Nephron progenitor cell (in vitro differentiated cells): ENCODE measurements around the gene NT5DC3.

Experiments
- DNase-seq: peaks from one replicate; pipeline ENCODE4 v3.0.0; 2021
- H3K27ac Mint-ChIP-seq: 2 replicates; pipeline ENCODE4 v1.8.0; 2021; ENCODE audit warnings: mild to moderate bottlenecking, moderate library complexity, mixed read lengths
- H3K27me3 Mint-ChIP-seq: 2 replicates; pipeline ENCODE4 v1.8.0; 2021; ENCODE audit warnings: mild to moderate bottlenecking, low read depth, mixed read lengths; ENCODE audit not compliant: poor library complexity
- H3K36me3 Mint-ChIP-seq: 2 replicates; pipeline ENCODE4 v1.8.0; 2021; ENCODE audit warnings: low read depth, mixed read lengths
- H3K4me1 Mint-ChIP-seq: 2 replicates; pipeline ENCODE4 v1.8.0; 2021; ENCODE audit warnings: mixed read lengths
- H3K4me3 Mint-ChIP-seq: 2 replicates; pipeline ENCODE4 v1.8.0; 2021; ENCODE audit warnings: mild to moderate bottlenecking, moderate library complexity, mixed read lengths
- H3K9me3 Mint-ChIP-seq: 2 replicates; pipeline ENCODE4 v1.8.0; 2021; ENCODE audit warnings: mild to moderate bottlenecking, moderate library complexity, mixed read lengths
- TF ChIP-seq, protein P1 (sequence below): fragments of 200-600 bp; sonication (generic); IDR thresholded peaks from 2 replicates; pipeline ENCODE4 v1.5.0; 2021; ENCODE audit warnings: antibody characterized with exemption

The NT5DC3 gene

DNA sequence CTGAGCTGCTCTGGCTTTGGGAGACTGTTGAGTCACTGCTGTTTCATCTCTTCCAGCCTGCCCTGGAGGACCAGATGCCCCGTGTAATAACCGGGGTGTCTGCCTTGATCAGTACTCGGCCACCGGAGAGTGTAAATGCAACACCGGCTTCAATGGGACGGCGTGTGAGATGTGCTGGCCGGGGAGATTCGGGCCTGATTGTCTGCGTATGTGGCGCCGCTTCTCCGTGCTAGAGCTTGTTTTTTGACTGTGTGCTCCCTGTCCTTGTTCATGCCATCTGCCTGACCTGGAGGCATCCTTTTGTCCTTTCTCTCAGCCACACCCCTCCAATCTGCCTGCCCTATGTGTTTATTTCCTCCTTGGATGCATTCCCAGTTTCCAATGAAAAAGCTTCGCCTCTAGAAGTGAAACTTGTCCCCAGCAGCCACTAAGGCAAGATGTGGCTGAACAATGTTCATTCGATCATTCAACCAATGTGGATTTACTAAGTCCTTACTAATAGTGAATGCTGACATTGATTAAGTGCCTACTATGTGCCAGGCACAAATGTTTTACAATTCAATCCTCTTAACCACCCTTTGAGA is 98.6 kb downstream of the NT5DC3 start:
- Mint-ChIP-seq H3K27me3 (no peaks in the 10 kb centered on the region), H3K4me3 (no peak overlapping the region), H3K9me3 (no peaks in the 10 kb centered on the region), H3K27ac (no peak overlapping the region), H3K4me1 (peaks cover 6% of the 10 kb centered on the region), H3K36me3 (no peaks in the 10 kb centered on the region)
- TF ChIP-seq, protein P1, sequence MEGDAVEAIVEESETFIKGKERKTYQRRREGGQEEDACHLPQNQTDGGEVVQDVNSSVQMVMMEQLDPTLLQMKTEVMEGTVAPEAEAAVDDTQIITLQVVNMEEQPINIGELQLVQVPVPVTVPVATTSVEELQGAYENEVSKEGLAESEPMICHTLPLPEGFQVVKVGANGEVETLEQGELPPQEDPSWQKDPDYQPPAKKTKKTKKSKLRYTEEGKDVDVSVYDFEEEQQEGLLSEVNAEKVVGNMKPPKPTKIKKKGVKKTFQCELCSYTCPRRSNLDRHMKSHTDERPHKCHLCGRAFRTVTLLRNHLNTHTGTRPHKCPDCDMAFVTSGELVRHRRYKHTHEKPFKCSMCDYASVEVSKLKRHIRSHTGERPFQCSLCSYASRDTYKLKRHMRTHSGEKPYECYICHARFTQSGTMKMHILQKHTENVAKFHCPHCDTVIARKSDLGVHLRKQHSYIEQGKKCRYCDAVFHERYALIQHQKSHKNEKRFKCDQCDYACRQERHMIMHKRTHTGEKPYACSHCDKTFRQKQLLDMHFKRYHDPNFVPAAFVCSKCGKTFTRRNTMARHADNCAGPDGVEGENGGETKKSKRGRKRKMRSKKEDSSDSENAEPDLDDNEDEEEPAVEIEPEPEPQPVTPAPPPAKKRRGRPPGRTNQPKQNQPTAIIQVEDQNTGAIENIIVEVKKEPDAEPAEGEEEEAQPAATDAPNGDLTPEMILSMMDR = no peak
- no peak for DNase-seq

DNA sequence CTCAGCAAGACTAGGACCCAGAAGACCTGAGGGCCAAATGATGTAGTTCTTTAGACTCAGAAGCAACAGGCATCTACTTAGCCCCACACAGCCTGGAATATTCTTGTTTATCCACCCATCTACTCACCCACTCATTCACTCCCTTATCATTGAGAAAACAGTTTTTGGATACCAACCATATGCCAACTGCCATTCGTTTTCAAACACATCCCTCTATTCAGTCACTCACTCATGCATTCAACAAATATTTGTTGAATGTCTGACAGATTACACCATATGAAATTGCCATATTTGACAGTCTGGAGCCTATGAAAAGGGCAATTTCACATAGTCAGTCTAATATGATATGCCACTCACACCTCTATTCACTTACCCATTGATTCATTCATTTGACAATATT is 103.2 kb downstream of the NT5DC3 start:
- no peaks in the 10 kb centered on the region for H3K36me3 Mint-ChIP-seq
- H3K9me3 Mint-ChIP-seq = no peaks in the 10 kb centered on the region
- no peaks in the 10 kb centered on the region for H3K4me1 Mint-ChIP-seq
- no peak overlapping the region for H3K27ac Mint-ChIP-seq
- H3K4me3 Mint-ChIP-seq = no peak overlapping the region
- H3K27me3 Mint-ChIP-seq = peaks cover 12% of the 10 kb centered on the region
- DNase-seq = no peak
- TF ChIP-seq, protein P1 = no peak

DNA sequence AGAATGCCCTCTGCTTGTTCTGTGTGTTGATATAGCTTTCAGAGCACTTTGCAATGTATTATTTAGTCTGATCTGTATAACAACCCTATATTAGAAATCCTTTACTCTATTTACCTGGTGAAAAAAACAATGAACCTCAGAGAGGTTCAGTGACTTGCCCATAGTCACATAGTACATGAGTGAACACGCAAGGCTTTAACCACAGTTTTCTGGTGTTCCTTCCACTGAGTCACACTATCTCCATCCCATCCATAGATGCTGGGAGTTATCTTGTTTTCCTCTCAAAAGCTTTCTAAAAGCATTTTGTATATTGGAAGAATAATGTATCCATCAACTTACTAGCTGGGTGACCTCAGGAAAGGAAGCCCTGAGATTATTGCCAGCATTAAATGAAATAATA is 104.5 kb downstream of the NT5DC3 start:
- no peaks in the 10 kb centered on the region for H3K4me1 Mint-ChIP-seq
- H3K36me3 Mint-ChIP-seq = no peaks in the 10 kb centered on the region
- TF ChIP-seq, protein P1 = no peak
- H3K27ac Mint-ChIP-seq = no peak overlapping the region
- H3K9me3 Mint-ChIP-seq = peaks cover 3% of the 10 kb centered on the region
- DNase-seq = no peak
- H3K4me3 Mint-ChIP-seq = no peak overlapping the region
- H3K27me3 Mint-ChIP-seq = peaks cover 12% of the 10 kb centered on the region

DNA sequence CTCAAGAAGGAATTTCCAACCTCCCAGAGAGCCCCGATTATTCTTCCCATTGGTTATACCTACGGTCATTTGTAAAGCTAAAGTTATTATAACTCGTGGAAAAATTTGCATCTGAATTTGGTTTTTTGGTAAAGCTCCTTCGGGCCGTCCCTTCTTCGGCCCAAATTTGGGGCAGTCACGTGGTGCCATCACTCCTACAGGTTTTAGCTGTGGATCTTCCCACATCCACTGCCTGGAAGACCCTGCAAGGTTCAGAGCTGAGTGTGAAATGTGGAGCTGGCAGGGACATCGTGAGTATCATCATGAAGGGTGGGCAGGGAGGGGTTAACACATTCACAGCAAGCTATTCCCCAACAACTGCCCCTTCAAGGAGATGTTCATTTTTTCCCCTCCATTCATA is 105.7 kb downstream of the NT5DC3 start:
- TF ChIP-seq, protein P1 = no peak
- Mint-ChIP-seq H3K27me3 (peaks cover 15% of the 10 kb centered on the region), H3K27ac (no peak overlapping the region), H3K36me3 (no peaks in the 10 kb centered on the region), H3K4me1 (no peaks in the 10 kb centered on the region), H3K9me3 (peaks cover 13% of the 10 kb centered on the region), H3K4me3 (no peak overlapping the region)
- DNase-seq = no peak

DNA sequence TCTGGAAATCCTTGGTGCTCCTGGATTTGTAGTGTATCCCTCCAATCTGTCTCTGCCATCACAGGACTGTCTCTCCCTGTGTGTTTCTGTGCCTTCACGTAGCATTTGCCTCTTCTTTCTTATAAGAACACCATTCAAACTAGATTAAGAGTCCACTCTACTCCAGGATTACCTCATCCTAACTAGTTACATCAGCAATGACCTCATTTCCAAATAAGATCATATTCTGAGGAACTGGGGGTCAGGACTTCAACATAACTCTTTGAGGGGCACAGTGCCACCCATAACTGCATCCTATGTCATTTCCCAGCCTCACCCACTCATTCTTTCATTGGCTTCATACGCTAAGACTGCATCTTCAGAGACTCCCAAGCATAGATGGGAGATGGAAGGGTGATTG is 106.2 kb downstream of the NT5DC3 start:
- no peak overlapping the region for H3K27ac Mint-ChIP-seq
- H3K36me3 Mint-ChIP-seq = no peaks in the 10 kb centered on the region
- H3K27me3 Mint-ChIP-seq = peaks cover 15% of the 10 kb centered on the region
- DNase-seq = no peak
- peaks cover 13% of the 10 kb centered on the region for H3K9me3 Mint-ChIP-seq
- H3K4me1 Mint-ChIP-seq = no peaks in the 10 kb centered on the region
- TF ChIP-seq, protein P1 = no peak
- no peak overlapping the region for H3K4me3 Mint-ChIP-seq

DNA sequence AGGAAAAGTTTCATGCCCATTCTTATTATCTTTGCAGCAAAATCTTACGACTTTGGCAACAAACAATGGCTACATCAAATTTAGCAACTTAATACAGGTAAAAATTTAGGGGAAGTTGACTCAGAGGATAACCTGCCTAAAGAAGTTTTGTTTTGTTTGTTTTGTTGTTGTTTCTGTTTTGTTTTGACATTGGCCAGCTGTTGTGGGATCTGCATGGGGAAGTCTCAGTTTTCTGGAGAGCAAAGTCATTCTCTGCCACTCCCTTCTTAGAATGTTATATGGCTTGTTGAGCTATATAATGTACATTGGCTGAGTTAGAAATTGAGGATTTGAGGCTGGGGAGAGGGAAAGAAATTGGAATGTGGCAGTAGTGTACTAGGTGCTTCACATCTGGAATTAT is 109.5 kb downstream of the NT5DC3 start:
- peaks cover 15% of the 10 kb centered on the region for H3K27me3 Mint-ChIP-seq
- no peak for DNase-seq
- no peaks in the 10 kb centered on the region for H3K4me1 Mint-ChIP-seq
- TF ChIP-seq, protein P1 = no peak
- H3K9me3 Mint-ChIP-seq = peaks cover 13% of the 10 kb centered on the region
- H3K36me3 Mint-ChIP-seq = no peaks in the 10 kb centered on the region
- no peak overlapping the region for H3K27ac Mint-ChIP-seq
- no peak overlapping the region for H3K4me3 Mint-ChIP-seq
